ENCODE measurements around the gene DNAAF5. TPM values are rescaled to one million over a fixed set of nuclear protein-coding genes. Genes with fewer than 3 reads are reported as not detected.

The DNAAF5 gene
- total RNA-seq, 1 donor from 2014 or later, result 59.7 TPM

DNA sequence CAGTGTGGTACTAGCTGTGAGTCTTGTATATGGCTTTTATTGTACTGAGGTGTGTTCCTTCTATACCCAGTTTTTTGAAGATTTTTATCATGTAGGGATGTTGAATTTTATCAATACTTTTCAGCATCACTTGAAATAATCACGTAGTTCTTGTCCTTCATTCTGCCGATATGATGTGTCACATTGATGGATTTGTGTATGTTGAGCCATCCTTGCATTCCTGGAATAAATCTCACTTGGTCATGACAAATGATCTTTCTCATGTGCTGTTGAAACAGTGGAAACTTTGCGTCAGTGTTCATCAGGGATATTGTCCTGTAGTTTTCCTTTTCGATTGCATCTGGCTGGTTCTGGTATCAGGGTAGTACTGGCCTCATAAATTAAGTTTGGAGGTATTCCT is 7.7 kb downstream of the DNAAF5 start:
- H3K27me3 ChIP-seq (ENCODE audit: control insufficient read depth, insufficient read depth, low read length), result no peaks in the 10 kb centered on the region
- TF ChIP-seq, protein P1, sequence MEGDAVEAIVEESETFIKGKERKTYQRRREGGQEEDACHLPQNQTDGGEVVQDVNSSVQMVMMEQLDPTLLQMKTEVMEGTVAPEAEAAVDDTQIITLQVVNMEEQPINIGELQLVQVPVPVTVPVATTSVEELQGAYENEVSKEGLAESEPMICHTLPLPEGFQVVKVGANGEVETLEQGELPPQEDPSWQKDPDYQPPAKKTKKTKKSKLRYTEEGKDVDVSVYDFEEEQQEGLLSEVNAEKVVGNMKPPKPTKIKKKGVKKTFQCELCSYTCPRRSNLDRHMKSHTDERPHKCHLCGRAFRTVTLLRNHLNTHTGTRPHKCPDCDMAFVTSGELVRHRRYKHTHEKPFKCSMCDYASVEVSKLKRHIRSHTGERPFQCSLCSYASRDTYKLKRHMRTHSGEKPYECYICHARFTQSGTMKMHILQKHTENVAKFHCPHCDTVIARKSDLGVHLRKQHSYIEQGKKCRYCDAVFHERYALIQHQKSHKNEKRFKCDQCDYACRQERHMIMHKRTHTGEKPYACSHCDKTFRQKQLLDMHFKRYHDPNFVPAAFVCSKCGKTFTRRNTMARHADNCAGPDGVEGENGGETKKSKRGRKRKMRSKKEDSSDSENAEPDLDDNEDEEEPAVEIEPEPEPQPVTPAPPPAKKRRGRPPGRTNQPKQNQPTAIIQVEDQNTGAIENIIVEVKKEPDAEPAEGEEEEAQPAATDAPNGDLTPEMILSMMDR (IDR thresholded peaks at IDR 0.05; ENCODE audit: insufficient read depth, low read length, poor library complexity, severe bottlenecking), result no peak
- no peak for DNase-seq (ENCODE audit: low read depth)
- H3K4me3 ChIP-seq (ENCODE audit: low read depth, low read length), result no peak overlapping the region
- peaks cover 5% of the 10 kb centered on the region for H3K36me3 ChIP-seq (ENCODE audit: control insufficient read depth, insufficient read depth, low read length)

DNA sequence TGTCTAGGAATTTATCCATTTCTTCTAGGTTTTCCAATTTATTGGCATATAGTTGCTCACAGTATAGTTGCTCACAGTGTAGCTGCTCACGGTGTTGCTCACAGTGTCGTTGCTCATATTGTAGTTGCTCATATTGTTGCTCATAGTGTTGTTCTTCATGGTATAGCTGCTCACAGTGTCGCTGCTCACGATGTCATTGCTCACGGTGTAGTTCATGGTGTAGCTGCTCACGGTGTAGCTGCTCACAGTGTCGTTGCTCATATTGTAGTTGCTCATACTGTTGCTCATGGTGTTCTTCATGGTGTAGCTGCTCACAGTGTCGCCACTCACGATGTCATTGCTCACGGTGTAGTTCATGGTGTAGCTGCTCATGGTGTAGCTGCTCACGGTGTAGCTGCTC is 8.3 kb downstream of the DNAAF5 start:
- Histone ChIP-seq H3K36me3 (ENCODE audit: control insufficient read depth, insufficient read depth, low read length) (peaks cover 6% of the 10 kb centered on the region), H3K4me3 (ENCODE audit: low read depth, low read length) (no peak overlapping the region), H3K27me3 (ENCODE audit: control insufficient read depth, insufficient read depth, low read length) (no peaks in the 10 kb centered on the region)
- no peak for DNase-seq (ENCODE audit: low read depth)
- TF ChIP-seq, protein P1 (IDR thresholded peaks at IDR 0.05; ENCODE audit: insufficient read depth, low read length, poor library complexity, severe bottlenecking), result no peak

DNA sequence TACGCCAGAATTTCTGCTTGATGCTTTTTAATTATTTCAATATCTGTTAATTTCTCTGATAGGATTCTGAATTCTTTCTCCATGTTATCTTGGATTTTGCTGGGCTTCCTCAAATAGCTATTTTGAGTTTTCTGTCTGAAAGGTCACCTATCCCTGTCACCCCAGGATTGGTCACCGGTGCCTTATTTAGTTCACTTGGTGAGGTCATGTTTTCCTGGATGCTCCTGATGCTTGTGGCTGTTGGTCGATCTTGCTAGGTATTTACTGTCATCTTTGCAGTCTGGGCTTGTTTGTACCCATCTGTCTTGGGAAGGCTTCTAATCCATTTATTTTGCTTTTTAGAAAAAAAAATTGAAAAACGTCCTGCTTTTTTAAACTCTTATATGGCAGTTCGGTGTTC is 11.7 kb downstream of the DNAAF5 start:
- DNase-seq (ENCODE audit: low read depth), result no peak
- Histone ChIP-seq H3K4me3 (ENCODE audit: low read depth, low read length) (no peak overlapping the region), H3K27me3 (ENCODE audit: control insufficient read depth, insufficient read depth, low read length) (no peaks in the 10 kb centered on the region), H3K36me3 (ENCODE audit: control insufficient read depth, insufficient read depth, low read length) (peaks cover 5% of the 10 kb centered on the region)
- TF ChIP-seq, protein P1 (IDR thresholded peaks at IDR 0.05; ENCODE audit: insufficient read depth, low read length, poor library complexity, severe bottlenecking), result no peak

DNA sequence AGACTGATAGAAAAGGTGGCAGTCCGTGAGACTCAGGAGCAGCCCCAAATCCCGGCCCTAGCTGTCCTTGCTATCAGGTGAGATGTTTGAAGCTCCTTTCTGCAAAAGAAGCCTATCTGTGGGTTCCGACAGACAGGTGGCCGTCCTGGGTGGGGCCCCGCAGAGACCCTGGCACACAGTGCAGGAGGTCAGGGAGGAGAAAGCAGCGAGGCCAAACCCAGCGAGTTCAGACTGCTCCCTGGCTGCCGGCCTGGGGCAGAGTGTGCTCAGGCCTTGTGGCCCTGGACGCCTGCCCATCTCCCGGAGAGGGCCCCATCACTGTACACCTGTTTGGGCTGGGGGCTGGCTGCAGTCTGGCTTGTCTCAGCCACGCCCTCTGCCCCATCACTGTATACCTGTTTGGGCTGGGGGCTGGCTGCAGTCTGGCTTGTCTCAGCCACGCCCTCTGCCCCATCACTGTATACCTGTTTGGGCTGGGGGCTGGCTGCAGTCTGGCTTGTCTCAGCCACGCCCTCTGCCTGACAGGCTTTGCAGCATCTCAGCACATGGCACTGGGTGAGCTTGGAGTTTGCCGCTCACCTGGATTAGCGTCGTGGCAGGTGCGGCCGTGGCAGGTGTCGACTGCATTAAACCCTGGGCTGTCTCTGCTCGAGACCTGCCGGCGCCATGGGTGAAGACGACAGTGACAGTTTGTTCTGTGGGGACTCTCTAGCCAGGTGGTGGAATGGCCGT is 12.4 kb downstream of the DNAAF5 start:
- Histone ChIP-seq H3K4me3 (ENCODE audit: low read depth, low read length) (no peak overlapping the region), H3K36me3 (ENCODE audit: control insufficient read depth, insufficient read depth, low read length) (peaks cover 5% of the 10 kb centered on the region), H3K27me3 (ENCODE audit: control insufficient read depth, insufficient read depth, low read length) (no peaks in the 10 kb centered on the region)
- TF ChIP-seq, protein P1 (IDR thresholded peaks at IDR 0.05; ENCODE audit: insufficient read depth, low read length, poor library complexity, severe bottlenecking), result no peak
- DNase-seq (ENCODE audit: low read depth), result no peak

DNA sequence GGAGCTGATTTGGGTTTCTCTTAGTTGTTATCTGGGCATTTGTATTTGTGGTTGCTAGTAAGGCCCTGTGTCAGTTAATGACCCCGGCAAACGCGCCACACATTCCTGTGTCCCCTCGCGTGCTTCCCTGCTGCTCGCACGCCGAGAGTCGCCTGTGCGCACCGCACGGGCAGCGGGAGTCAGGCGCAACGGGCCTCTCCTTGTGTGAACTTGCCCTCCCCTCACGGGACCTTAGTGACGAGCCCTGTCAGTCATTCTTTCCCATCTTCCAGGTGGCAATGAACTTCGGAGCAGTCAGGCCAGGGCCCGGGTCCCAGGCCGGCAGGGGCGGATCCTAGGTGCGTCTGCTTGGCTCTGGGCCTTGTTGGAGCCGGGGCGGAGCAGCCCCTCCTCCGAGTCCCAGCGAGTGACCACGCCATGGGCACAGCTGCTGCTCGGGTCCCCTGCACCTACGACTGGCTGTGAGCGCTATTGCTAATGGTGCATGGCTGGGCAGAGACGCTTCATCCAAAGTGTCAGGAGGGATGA is 13.0 kb downstream of the DNAAF5 start:
- Histone ChIP-seq H3K27me3 (ENCODE audit: control insufficient read depth, insufficient read depth, low read length) (no peaks in the 10 kb centered on the region), H3K36me3 (ENCODE audit: control insufficient read depth, insufficient read depth, low read length) (peaks cover 5% of the 10 kb centered on the region), H3K4me3 (ENCODE audit: low read depth, low read length) (no peak overlapping the region)
- TF ChIP-seq, protein P1 (IDR thresholded peaks at IDR 0.05; ENCODE audit: insufficient read depth, low read length, poor library complexity, severe bottlenecking), result no peak
- no peak for DNase-seq (ENCODE audit: low read depth)
